ENCODE measurements around the gene SF3A1.

The SF3A1 gene

DNA sequence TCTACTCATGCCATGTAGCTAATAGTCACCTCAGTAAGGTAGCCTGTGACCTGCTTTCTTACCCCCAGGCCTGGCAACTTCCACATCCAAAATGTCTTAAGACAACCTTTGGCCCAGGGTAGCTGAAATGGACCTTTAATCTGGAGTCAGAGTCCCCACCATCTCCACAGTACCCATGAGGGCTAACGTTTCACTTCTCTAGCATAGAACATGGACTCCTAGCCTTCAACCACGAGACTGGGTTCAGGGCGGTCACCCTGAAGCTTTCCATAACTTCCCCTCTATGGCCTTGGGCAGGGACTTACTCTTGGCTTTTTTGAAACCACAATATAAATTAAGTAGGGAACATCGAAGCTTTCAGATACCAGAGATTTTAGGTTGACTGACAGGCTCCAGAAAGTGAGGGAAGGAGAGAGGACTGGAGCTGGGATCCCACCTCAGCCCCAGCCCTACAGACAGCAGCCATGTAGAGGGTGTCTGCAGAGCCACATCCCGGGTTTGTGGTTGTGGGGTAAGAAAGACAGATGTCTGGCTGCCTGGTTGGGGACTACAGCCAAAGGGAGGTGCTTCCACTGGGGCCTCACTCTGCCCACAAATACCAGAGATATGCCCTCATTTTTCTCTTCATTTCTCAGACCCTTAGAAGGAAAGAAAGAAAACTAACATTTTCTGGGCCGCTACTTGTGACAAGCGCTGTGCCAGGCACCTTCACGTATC, 32.5 kb downstream of the SF3A1 start:
- TF ChIP-seq, protein P1, sequence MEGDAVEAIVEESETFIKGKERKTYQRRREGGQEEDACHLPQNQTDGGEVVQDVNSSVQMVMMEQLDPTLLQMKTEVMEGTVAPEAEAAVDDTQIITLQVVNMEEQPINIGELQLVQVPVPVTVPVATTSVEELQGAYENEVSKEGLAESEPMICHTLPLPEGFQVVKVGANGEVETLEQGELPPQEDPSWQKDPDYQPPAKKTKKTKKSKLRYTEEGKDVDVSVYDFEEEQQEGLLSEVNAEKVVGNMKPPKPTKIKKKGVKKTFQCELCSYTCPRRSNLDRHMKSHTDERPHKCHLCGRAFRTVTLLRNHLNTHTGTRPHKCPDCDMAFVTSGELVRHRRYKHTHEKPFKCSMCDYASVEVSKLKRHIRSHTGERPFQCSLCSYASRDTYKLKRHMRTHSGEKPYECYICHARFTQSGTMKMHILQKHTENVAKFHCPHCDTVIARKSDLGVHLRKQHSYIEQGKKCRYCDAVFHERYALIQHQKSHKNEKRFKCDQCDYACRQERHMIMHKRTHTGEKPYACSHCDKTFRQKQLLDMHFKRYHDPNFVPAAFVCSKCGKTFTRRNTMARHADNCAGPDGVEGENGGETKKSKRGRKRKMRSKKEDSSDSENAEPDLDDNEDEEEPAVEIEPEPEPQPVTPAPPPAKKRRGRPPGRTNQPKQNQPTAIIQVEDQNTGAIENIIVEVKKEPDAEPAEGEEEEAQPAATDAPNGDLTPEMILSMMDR (IDR thresholded peaks at IDR 0.05; ENCODE audit: low read length, missing control alignments) = no peak
- peak overlapping the region; percentile 77 for H3K4me3 ChIP-seq (replicated peaks; ENCODE audit: low read depth, low read length)
- no peak for DNase-seq (ENCODE audit: low read depth)

DNA sequence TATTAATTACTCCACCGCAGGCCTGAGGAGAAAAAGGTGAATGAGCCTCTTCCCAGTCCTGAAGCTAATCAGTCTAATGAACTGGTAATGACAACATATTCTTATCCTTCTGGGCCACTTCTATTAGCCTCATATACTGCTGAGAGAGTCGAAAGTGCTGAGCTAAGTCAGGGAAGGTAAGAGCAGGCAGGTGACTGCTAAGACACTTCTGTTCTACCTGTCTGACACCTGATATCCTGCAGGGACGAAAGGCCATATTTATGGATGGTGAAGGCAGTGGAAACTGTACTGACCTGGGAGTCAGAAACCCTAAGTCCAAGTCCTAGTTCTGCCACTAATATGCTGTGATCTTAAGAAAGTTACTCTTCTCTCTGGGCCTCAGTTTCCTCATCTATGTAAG, 33.4 kb downstream of the SF3A1 start:
- H3K4me3 ChIP-seq (replicated peaks; ENCODE audit: low read depth, low read length) = no peak overlapping the region
- TF ChIP-seq, protein P1 (IDR thresholded peaks at IDR 0.05; ENCODE audit: low read length, missing control alignments) = no peak
- no peak for DNase-seq (ENCODE audit: low read depth)

DNA sequence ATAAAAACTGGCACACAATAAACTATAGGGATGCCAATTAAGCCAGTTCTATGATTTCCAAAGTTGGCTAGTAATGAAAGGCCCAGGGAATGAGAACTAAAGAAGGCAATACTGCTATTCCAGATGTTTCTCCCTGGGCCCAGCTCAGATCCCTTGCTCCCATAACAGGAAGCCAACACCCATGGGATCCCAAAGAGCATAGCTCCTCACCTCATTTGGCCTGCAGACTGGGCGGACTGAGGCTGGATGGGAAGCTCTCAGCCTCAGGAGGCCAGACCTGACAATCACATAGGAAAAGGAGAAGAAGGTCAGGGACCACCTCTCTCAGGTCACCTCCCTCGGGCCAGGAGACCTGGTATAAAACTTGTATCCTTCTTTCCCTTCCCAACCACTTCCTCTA, 35.2 kb downstream of the SF3A1 start:
- TF ChIP-seq, protein P1 (IDR thresholded peaks at IDR 0.05; ENCODE audit: low read length, missing control alignments) = no peak
- no peak overlapping the region for H3K4me3 ChIP-seq (replicated peaks; ENCODE audit: low read depth, low read length)
- no peak for DNase-seq (ENCODE audit: low read depth)

DNA sequence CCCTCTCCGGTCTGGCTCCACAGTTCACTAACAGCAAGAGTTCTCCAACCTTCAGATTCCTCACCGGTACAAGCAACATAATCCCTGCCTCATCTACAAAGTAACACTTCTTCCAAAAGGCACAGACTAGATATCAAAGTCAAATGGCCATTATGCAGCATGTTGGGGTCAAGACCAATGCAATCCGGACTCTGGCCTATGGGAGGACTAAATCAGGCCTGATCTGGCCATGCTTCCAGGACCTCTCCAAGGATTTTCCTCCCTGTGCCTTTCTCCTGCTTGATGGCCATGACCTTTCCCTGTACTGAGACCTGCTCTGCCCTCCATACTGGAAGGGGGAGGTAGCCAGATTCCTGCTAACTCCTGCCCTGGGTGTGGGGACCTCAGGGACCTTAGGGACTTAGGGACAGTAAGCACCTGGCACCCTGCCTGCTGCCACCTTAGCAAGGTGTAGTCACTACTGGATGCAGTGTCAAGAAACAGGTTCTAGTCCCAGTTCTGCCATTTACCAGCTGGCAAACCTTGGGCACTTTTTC, 36.6 kb downstream of the SF3A1 start:
- no peak for DNase-seq (ENCODE audit: low read depth)
- no peak overlapping the region for H3K4me3 ChIP-seq (replicated peaks; ENCODE audit: low read depth, low read length)
- TF ChIP-seq, protein P1 (IDR thresholded peaks at IDR 0.05; ENCODE audit: low read length, missing control alignments) = no peak

DNA sequence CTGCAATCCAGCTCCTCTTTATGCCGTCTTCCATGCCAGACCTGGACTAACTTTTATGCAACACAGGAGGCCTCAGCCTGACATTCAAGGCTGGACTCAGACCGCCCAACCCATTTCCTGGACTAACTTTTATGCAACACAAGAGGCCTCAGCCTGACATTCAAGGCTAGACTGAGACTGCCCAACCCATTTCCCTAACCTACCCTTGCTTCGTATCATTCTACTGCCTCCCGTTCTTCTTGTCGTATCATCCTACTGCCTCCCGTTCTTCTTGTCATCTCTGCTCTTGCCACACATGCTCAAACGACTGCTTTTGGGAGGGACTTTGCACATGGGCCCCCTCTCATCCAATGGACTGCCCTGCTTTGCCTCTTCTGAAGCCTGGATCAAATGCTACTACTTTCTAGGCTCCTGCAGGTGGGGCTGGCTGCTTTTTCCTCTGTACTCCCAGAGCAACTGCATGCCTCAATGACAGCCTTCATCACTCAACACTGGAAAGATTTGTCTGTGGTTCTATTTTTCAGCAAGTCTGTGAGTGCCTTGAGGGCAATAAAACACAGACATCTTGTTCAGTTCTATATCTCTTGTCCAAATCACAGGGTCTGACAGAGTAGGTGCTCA, 37.8 kb downstream of the SF3A1 start:
- no peak overlapping the region for H3K4me3 ChIP-seq (replicated peaks; ENCODE audit: low read depth, low read length)
- no peak for DNase-seq (ENCODE audit: low read depth)
- TF ChIP-seq, protein P1 (IDR thresholded peaks at IDR 0.05; ENCODE audit: low read length, missing control alignments) = no peak

DNA sequence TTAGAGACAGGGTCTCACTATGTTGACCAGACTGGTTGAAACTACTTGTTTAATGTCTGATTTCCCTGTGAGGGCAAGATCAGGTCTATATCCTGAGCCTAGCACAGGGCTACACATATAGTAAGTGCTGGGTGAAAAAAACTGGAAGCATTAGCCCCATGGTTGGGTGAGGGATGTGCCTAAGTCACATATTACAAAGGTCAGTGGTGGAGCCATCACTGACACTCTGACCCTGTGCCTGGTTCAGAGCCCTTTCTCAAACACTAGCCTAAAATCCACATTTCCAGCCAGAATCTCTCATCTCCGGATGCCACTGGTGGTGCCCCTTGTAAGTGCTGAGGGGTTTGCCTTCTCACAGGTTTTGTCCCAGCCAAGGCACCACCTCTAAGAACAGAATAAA, 38.9 kb downstream of the SF3A1 start:
- no peak for DNase-seq (ENCODE audit: low read depth)
- TF ChIP-seq, protein P1 (IDR thresholded peaks at IDR 0.05; ENCODE audit: low read length, missing control alignments) = no peak
- no peak overlapping the region for H3K4me3 ChIP-seq (replicated peaks; ENCODE audit: low read depth, low read length)
